Stimulated activated CD4-positive, alpha-beta T cell treated with anti-CD3 and anti-CD28 coated beads, Interleukin-4, amount 100 ng/mL, for 1 hour (primary cell): ENCODE results near the gene TLE4.

Source experiments
- DNase-seq: peaks from one replicate; pipeline ENCODE4 v3.0.0-alpha.2; 2020

TLE4 gene

DNA sequence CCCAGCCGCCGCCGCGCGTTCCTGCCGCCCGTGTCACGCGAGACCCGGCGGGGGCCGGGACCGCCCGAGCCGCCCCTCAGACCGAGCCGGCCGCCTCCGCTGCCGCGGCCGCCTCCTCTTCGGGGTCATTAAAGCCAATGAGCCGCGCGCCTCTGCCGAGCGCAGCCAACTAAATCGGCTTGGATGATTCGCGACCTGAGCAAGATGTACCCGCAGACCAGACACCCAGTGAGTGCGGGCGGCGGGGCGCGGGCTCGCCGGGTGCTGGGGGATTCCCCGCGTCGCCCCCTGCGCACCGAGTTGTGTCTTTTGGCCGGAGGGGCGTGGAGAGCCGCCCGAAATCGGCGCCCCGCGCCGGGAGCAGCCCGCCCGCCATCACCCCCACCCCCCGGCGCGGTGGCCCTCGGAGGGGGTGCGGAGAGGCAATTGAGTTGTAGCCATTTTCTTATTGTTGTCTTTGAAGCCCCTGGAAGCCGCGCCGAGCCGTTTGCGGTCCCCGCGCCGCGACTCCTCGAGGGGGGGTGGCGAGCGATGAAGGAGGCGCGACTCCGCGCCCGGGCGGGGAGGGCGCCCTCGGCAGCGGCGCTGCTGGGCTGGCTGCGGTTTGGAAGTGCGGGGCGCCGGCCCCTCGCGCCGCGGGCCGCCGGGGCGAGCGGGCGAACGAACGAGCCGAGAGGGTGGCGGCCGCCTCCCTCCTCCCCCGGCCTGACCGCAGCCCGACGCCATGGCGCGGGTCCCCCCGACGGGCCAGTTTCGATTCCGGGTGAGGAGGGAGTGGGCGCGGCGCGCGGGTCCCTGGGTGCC lies 1.0 kb downstream of the TLE4 start:
- peak; percentile 61 for DNase-seq

DNA sequence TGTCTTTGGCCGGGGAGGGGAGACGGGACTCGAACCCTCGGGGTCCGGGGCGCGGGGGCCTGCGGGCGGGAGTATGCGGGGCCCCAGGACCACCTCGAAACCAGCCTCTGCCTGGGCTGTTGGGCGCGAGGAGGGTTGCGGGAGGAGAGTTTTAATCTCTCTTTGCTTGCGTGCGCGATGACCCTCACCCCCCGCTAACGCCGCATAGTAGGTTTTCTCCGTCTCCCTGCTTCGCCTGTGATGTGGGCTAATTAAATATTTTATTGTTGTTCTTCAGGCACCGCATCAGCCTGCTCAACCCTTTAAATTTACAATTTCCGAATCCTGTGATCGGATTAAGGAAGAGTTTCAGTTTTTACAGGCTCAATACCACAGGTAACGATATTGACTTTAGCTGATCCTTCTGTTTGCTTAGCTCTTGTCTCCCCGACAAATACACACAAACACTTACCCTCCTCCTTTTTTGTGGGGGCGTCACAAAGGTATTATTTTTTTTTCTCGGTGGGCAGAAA lies 1.7 kb downstream of the TLE4 start:
- DNase-seq, result no peak

DNA sequence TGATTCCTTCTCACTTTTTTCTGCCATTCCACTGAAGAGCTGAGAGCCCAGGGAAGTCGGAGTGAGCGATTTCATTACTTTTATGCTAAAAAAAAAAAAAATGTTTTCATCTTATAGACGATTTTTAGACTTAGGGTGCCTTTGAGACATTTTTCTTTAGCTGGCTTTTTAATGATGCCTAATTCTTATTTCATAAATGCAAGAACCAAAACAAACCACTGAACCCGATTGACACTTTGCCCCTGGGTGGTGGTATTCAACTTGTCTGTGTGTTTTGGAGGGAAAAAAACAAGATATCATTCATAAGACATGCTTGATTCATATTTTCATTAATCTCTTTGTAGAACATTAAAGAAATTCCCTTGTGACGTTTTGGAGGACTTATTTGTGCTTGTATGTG lies 2.4 kb downstream of the TLE4 start:
- no peak for DNase-seq

DNA sequence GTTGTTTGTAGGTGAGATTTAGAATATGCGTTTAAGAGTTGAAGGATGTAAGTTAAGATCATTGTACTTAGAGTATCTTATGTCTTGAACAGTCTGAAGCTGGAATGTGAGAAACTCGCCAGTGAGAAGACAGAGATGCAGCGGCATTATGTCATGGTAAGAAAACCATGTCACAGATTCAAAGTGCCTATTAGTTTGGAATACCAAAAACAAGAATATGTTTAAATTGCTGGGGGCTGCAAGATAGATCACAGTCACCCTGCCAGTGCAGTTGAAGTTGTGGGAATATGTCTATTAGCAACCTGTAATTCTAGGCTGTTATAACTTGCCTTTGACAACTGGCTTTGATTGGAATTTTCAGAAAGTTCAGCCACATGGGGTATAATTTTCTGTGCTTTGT lies 3.0 kb downstream of the TLE4 start:
- DNase-seq, result no peak

DNA sequence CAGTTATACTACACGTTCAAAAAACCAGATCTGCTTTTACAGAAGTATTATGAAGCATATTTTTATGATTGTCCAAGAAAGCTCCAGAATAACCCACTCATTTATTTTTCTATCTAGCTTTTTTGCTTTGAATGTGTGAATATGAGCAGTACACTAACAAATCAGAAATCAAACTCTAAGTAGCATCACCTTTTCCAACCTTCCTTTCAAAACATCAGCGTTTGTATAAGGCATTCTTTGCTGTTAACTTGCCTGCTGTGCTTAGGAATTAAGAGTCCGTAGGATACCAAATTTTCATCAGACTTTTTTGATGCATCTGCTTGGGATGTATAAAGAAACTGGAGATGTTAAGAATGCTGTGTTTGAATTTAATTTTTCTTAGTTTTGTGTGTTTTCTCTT lies 3.8 kb downstream of the TLE4 start:
- DNase-seq, result no peak

DNA sequence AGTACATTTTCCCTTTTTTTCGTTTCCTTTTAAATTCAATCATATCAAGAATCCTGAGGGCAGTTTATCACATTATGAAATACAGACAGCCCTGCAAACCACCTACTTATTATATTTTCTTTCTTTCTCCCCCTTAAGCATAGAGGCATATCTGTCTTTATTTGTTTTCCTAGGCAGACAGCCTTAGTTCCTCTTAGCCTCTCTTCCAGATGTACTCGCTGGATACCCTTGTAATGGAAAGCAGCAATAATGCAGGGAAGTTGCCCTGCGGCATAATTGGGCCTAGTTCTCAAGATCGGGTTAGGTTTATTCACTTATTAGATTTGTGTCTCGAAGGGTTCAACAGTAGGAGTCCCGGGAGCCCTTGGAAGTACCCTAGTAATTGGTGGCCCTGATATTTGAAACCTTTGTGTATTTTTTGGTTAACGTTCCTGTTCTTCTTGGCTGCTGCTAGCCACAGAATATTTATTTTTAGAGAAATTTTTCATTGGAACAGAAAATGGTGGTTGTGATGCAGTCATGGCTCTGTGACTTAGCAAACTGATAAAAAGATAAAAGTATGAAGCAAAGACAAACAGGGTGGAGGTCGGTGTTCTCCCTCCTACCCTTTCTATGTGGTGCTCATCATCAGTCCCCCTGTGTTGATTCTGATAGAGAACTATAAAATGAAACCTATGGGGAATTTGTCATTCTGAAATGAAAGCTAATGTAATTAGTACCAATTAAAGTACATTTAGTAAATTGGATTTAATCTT lies 6.4 kb downstream of the TLE4 start:
- no peak for DNase-seq

DNA sequence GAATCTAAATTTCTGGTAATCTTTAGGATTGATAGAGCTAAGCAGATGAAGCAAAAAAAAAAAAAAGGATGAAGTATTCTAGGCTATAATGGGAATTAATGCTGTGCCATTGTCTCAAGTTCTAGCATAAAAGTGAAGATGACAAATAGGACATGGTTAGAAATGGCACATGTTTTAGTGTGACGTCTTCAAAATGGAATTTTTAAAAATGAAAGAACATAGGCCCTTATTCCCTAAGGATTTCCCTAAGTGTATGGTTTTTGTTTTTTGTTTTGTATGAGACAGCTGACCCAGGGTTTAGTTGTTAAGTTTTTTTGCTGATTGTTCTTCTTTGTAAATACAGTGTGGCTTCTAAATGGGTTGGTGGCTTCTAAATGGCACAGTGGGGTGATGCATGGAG lies 7.1 kb downstream of the TLE4 start:
- no peak for DNase-seq

DNA sequence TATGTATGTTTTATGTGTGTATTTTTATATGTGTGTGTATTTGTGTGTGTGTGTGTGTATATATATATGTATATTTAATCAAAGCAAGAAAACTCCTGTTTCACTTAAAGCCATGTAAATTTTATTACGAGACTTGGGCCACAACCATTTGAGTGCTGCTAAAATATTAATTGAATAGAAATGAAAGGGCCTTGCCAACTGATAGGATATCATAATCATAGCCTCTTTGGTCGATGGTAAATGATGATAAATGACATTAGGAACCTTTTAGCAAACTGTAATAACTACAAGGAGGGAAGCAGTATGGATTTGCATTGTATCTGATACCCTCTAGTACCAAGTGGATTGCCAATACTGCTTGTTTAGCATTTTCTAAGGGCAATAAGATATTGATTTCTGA lies 7.9 kb downstream of the TLE4 start:
- no peak for DNase-seq

DNA sequence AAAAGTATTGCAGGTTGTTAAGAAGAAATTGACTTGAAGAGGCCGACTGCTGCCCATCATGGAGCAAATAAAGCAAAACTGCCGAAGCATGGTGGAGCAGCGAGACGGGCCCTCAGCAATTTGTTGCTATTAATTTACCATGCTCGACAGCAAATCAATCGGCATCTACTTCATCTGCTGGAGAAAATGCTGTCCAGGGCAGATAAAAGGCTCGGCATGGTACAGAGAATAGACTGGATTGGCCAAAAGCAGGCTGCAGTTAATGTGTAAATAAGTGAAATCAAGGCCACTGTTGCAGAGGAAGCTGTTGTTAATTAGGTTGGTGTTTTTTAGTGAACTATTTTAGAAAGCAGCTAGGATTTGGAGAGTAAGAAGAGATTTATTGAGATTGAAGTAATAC lies 8.3 kb downstream of the TLE4 start:
- no peak for DNase-seq

DNA sequence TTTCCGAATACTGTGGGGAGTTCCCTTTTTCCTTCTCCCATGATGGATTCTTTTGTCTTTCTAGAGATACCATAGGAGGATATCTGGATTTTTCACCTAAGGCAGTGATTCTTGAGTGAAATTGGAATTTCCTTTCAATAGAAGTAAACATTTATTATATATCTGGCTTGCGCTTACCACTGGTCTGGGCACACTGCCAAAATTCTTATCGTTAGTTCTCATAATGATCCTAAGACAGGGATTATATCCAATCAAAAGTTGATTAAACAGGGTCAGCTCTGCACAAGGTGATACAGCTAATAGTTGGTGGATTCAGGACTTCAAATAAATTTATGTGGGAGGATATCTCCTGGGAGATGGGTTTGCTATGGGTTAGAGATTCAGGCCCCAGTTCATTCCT lies 9.6 kb downstream of the TLE4 start:
- no peak for DNase-seq

DNA sequence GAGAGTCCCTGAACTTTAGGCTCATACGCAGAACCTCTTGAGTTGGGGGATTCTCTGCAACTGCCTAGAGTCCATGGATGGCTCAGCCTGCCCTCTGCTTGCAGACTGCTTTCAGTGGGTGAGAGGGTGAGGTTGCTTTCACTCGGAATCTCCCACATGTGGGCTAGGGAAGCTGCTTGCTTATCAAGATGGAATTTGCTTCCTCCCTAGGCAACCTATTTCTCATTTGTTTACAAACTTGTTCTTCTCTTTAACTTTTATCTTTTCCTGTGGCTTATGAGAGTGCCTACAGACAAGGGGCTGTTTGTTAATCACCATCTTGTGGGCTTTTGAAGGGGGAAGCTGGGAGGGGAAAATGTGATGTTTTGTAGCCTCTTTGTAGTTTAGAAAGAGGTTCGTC lies 10.0 kb downstream of the TLE4 start:
- peak; percentile 16 for DNase-seq

DNA sequence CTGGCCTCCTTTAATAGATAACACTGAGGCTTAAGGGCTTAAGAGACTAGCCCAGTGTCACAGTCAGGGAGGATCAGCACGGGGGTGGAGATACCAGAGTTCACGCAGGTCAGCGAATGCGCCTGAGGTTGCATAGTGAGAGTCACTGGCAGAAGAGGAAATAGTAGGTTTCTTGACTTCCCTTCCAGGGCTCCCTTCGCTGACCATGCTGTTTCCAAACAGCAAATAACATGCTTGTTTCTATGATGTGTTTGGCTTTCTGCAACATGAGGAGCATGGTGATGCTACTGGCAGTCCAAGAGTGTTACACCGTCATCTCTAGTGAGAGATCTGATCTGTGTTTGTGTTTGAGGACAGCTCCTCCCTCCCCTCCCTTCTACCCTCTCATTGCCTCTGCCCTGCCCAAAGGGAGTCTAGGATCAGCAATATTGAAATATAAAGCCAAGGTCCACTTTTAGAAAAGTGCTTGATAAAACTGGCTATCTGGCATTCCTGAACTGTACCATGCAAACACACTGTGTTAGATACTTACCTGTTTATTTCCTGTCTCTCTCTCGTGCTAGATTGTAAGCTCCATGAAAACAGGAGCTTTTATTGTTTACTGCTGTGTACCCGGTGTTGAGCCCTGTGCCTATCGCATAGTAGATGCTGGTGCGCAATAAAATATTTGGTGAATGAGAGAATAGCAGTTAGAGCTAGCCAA lies 12.3 kb downstream of the TLE4 start:
- DNase-seq, result no peak

DNA sequence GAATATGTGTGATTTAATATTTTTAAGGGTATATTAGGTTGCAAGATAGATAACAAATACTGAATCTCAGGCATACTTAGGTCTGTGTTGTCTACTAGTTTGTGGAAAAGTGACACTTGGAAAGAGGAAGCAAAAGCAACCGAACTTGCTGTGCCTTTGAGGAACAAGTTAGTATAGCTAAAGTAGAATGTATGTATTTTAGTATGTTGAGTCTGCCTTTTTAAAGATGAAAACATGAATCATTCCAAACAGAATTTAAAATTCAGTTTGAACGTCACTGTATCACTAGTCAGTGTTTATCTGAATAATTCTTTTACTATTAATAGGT lies 12.9 kb downstream of the TLE4 start:
- DNase-seq, result no peak

DNA sequence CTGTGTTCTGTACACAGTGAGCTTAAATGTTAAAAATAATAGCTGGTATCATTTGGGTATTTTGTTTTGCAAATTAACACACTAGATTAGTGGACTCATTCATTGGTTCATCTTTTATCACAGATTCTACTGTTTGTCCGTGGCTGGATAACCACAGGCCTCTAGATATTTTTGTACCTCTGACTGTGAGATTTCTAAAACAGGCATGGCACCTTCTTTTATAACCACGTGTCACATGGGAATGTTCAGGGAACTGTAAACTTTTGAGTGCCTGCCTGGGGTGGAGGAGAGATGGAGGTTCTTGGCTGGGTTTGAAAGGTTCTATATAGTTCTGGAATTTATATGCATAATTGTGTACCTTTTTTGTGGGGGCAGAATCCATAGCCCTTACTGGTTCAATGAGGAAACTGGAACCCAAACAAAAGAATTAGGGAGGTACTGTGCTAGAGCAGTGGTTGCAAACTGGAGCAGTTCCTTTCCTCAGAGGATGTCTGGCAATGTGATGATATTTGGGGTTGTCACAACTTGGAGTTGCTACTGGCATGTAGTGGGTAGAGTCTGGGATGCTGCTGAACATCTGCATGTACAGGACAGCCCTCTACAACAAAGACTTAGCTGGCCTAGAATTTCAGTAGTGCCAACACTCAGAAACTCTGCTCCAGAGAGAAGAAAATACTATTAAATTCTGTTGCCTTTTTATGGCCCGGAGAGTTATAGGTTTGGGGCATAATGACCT lies 16.9 kb downstream of the TLE4 start:
- no peak for DNase-seq

DNA sequence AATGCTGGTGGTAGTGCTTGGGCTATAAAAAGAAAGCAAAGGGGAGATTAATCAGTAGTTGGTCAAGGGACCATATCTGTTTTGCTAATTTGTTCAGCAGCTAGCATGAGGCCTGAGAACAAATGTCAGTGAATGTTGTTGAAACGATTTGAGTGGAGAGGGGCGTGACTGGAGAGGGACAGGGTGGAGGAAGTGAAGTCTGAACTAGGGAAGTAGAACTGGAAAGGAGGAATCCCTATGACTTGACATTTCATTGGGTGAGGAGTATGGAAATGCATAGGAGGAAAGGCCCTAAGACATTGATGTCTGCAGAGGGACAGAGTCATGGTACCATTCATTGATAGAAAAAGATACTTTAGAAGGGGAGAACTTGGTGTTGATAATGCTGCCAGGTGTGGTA lies 19.7 kb downstream of the TLE4 start:
- DNase-seq, result no peak

DNA sequence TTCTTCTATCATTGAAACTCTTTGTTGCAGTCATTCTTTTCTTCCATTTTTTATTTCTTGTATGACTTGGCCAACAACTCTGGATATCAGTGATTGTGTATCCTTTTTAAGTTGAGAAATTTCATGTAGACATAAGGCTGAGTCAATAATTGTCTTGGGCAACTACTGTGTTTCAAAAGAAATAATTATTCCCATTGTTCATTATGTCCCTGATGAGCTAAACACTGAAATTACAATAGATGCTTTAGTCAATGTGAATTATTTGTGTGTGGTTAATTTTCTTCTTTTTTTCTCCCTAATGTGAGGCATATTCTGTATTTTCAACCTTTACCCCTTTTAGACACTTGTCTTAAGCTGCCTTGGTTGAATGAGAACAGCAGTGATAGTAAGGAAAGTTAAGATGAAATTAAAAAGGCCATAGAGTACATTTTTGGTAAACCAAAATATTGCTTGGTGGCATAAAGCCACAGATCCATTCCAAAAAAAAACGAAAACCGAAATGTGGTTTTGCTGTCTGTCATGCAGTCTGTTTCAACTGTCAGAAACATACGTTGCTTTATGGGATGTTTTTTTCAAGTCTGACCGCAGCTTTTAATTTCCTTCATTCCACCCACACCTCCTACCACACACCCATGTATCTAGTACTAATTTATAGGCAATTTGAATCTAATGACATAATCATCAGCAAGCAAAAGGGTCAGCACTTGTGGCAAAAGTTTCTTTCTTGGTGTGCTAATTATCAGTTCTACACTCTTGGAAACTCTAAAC lies 21.1 kb downstream of the TLE4 start:
- DNase-seq, result no peak

DNA sequence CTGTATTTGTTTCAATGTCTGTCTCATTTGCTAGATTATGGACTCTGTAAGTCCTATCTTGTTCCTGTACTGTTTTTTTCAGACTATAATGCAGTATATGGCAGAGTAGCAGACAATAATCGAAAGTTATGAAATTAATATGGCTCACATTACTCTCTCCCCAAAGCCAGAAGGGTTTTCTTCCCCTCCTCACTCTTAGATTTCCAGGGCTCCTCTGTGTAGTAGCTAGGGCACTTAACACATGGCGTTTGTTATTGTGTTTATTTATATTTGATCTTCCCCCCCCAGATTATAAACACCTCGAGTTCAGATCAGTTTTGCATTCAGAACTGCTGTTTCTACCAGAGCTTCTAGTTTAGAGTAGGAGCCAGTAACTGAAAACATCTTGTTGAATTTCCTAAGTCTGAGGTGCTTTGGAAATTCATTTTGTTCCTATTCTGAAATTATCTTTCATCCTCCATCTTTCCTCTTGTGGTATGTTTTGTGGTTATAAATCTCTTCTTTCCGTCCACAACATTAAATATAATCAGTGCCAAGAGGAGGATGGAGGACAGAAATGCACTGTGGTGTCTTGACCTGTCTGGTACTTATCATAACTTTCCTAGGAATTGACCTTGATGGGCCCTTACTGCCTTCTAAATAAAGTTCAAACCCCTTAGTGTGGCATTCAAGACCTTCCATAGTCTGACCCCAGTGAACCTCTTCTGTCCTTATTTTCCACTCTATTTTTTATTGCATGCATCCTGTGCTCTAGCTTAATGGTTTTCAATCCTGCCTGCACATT lies 27.0 kb downstream of the TLE4 start:
- DNase-seq, result no peak

DNA sequence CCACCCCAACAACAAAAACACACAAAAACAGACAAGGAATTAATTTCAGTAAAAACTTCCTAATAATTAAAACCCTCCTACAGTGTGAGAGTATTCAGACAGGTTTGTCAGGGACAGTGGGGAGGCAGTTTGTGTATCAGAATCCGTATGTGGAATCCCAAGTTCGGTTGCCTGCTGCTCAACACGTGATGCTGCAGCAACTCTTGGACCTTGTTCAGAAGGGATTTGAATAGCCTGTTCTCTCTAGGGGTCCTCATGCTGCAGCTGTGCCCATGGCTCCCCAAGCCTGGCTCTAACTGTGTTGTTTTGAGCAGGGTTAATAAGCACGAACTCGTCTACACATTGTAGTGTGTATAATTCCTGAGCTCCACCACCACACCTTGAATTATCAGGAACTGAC lies 28.7 kb downstream of the TLE4 start:
- DNase-seq, result no peak

DNA sequence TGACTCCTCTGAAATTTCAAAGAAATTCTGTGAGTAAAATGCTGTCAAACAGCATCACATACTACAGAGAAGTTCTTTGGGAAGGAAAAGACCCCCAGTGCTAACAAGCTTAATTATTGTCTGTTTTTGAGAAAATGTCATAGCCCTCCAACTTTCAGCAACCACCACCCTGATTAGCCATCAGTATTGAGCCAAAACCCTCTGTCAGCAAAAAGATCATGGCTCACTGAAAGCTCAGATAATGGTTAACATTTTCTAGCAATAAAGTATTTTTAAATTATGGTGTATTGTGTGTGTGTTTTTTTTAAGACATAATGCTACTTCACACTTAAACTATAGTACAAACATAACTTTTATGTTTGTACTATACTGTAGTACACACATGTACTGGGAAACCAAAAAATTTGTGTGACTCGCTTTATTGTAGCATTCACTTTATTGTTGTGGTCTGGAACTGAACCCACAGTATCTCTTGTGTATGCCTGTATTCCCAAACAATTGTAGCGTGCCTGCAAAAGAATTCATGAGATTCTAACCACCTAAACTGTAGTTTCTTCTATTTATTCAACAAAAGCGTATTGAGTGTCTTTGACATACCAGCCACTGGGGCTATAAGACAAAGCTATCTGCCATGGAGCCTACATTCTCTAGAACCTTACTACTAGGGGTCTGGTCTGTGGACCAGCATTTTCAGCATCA lies 31.6 kb downstream of the TLE4 start:
- no peak for DNase-seq

DNA sequence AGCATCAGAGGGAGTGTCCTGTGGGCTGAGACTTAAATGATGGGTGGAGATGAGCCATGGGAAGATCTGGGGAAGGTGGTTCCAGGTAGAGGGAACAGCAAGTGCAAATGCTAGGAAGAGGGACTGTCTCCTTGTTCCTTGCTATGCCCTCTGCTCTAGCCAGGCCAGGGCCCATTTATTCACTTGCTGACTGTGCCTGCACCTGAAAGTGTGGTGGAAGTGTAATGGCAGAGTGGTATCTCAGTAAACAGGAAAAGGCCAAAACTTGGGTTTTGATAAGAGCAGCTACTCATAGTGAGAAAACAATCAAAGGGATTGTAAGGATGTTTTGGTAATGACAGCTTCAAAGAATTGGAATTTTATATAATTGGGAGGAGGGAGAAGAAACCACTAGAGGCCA lies 32.4 kb downstream of the TLE4 start:
- DNase-seq, result no peak
